ENCODE results near the gene TMC1. TPM values are rescaled to one million over a fixed set of nuclear protein-coding genes. Genes with fewer than 3 reads are reported as not detected.
"Not testable (repeated sequence)": the region's sequence is repeated elsewhere in the genome, so short reads cannot be mapped to it uniquely, and the experiment has no call there.

The TMC1 gene
- total RNA-seq, 1 donor, result 0.36 TPM

- no peak for TF ChIP-seq CTCF (IDR thresholded peaks at IDR 0.05; ENCODE audit: insufficient read depth, low read length)
- no peak overlapping the region for H3K4me3 ChIP-seq (ENCODE audit: low read depth, low read length)
- DNase-seq (ENCODE audit: low read depth), result no peak
Measured at GRCh38 chr9:72497447-72498046, 23.9 kb upstream of the TMC1 start.

GRCh38 chr9:72506615-72507014 is 14.8 kb upstream of the TMC1 start:
- no peak overlapping the region for H3K4me3 ChIP-seq (ENCODE audit: low read depth, low read length)
- TF ChIP-seq CTCF (IDR thresholded peaks at IDR 0.05; ENCODE audit: insufficient read depth, low read length), result no peak
- no peak for DNase-seq (ENCODE audit: low read depth)

GRCh38 chr9:72509053-72509452 is 12.4 kb upstream of the TMC1 start:
- no peak for TF ChIP-seq CTCF (IDR thresholded peaks at IDR 0.05; ENCODE audit: insufficient read depth, low read length)
- no peak overlapping the region for H3K4me3 ChIP-seq (ENCODE audit: low read depth, low read length)
- peak; percentile 88 for DNase-seq (ENCODE audit: low read depth)

GRCh38 chr9:72509635-72510034 is 11.8 kb upstream of the TMC1 start:
- no peak overlapping the region for H3K4me3 ChIP-seq (ENCODE audit: low read depth, low read length)
- DNase-seq (ENCODE audit: low read depth), result peak; percentile 61
- no peak for TF ChIP-seq CTCF (IDR thresholded peaks at IDR 0.05; ENCODE audit: insufficient read depth, low read length)

GRCh38 chr9:72521011-72521410 is 397 bp upstream of the TMC1 start:
- not testable (repeated sequence) for H3K4me3 ChIP-seq (ENCODE audit: low read depth, low read length); DNase-seq (ENCODE audit: low read depth)

- DNase-seq (ENCODE audit: low read depth), result peak; percentile 96
- H3K4me3 ChIP-seq (ENCODE audit: low read depth, low read length), result no peak overlapping the region
- no peak for TF ChIP-seq CTCF (IDR thresholded peaks at IDR 0.05; ENCODE audit: insufficient read depth, low read length)
Measured at GRCh38 chr9:72524820-72525540, 3.6 kb downstream of the TMC1 start.

- no peak for TF ChIP-seq CTCF (IDR thresholded peaks at IDR 0.05; ENCODE audit: insufficient read depth, low read length)
- DNase-seq (ENCODE audit: low read depth), result peak; percentile 91
- peak overlapping the region; percentile 38 for H3K4me3 ChIP-seq (ENCODE audit: low read depth, low read length)
Measured at GRCh38 chr9:72526901-72527800, 5.7 kb downstream of the TMC1 start.

Measured in fibroblast of the aortic adventitia (primary cell).